Adrenal gland (tissue), 5 donors: ENCODE measurements around the gene VEGFB.

Source experiments
- POLR2A ChIP-seq, 2 donors: fragments of 450-650 bp; IDR thresholded peaks; one replicate each; pipeline ENCODE4 v1.6.1; 2017; ENCODE audit warnings: antibody characterized with exemption in 2 of 2, mild to moderate bottlenecking in 2 of 2, moderate library complexity in 1 of 2
- TF ChIP-seq, protein P1 (sequence below), 6 experiments: fragments of 450-650 bp in 4 of 6; fragments of 200-600 bp in 2 of 6; sonication (generic) in 1 of 6; IDR thresholded peaks; 1 replicate in 5 of 6; 2 replicates in 1 of 6; pipeline versions ENCODE4 v1.5.1 to v1.8.0; 2016 to 2021; ENCODE audit warnings: antibody characterized with exemption in 6 of 6, mild to moderate bottlenecking in 2 of 6, moderate library complexity in 1 of 6
- donor health status: DM: no; HTN: no; CAD: no.

GRCh38 chr11:64216879-64217278 lies 17.5 kb upstream of the VEGFB start:
- TF ChIP-seq, protein P1, sequence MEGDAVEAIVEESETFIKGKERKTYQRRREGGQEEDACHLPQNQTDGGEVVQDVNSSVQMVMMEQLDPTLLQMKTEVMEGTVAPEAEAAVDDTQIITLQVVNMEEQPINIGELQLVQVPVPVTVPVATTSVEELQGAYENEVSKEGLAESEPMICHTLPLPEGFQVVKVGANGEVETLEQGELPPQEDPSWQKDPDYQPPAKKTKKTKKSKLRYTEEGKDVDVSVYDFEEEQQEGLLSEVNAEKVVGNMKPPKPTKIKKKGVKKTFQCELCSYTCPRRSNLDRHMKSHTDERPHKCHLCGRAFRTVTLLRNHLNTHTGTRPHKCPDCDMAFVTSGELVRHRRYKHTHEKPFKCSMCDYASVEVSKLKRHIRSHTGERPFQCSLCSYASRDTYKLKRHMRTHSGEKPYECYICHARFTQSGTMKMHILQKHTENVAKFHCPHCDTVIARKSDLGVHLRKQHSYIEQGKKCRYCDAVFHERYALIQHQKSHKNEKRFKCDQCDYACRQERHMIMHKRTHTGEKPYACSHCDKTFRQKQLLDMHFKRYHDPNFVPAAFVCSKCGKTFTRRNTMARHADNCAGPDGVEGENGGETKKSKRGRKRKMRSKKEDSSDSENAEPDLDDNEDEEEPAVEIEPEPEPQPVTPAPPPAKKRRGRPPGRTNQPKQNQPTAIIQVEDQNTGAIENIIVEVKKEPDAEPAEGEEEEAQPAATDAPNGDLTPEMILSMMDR (IDR thresholded peaks at IDR 0.05) = no peak
- TF ChIP-seq POLR2A (IDR thresholded peaks at IDR 0.05) = no peak
